ENCODE data around the gene KCNT1. TPM values are rescaled to one million over a fixed set of nuclear protein-coding genes. Genes with fewer than 3 reads are reported as not detected.

Gene KCNT1
- total RNA-seq, 2 donors from 2014 or later = 0.08 TPM; not detected in 1

DNA sequence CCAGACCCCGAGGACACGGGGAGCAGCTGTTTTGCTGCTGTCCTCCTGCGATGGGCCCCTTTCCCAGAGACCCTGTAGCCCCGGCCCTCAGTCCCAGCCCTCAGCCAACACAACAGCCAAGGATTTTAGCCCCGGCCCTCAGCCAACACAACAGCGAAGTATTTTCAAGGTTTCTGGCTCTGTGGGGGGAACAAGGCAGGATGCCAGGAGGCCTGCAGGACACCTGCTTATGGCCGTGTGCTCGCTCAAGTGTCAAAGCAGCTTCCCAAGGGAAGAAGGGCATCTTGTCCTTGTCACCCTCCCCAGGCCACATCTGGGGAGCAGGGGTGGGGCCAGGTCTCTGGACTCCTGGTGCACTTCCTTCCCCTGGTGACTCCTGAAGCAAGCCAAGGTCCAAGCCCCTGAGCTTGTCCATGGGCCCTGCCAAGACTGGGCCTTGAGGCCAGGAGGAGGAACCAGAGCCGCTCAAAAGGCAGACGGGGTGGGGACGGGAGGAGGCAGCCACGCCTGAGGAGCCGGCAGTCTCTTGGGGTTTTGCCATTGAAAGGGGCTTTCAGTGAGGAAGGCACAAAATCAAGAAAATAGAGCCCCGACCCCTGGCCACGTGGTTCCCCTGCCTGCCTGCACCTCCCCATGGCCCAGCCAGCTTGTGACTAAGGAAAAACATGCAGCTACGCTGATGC, 10.8 kb downstream of the KCNT1 start:
- no peaks in the 10 kb centered on the region for H3K36me3 ChIP-seq
- no peak overlapping the region for H3K27ac ChIP-seq
- no peak for TF ChIP-seq CTCF (IDR thresholded peaks at IDR 0.05)
- H3K4me1 ChIP-seq = no peaks in the 10 kb centered on the region
- intact Hi-C loops (cut with DNase I) = no loop called here
- no peaks in the 10 kb centered on the region for H3K9me3 ChIP-seq
- no peak overlapping the region for H3K4me3 ChIP-seq
- H3K9ac ChIP-seq (ENCODE audit: low read depth in 2 of 2, low read length in 2 of 2) = no peak overlapping the region
- no peak for DNase-seq
- peaks cover 5% of the 10 kb centered on the region for H3K27me3 ChIP-seq

GRCh38 chr9:135714242-135715055, 12.5 kb downstream of the KCNT1 start:
- no peak for DNase-seq
- TF ChIP-seq CTCF (IDR thresholded peaks at IDR 0.05) = no peak
- Histone ChIP-seq H3K4me1 (no peaks in the 10 kb centered on the region), H3K36me3 (no peaks in the 10 kb centered on the region), H3K27me3 (peaks cover 5% of the 10 kb centered on the region), H3K9me3 (no peaks in the 10 kb centered on the region), H3K4me3 (no peak overlapping the region), H3K9ac (ENCODE audit: low read depth in 2 of 2, low read length in 2 of 2) (no peak overlapping the region), H3K27ac (no peak overlapping the region)
- intact Hi-C loops (cut with DNase I) = no loop called here

GRCh38 chr9:135715056-135715595, 13.1 kb downstream of the KCNT1 start:
- no peaks in the 10 kb centered on the region for H3K36me3 ChIP-seq
- intact Hi-C loops (cut with DNase I) = no loop called here
- H3K4me1 ChIP-seq = no peaks in the 10 kb centered on the region
- no peak for DNase-seq
- no peak overlapping the region for H3K4me3 ChIP-seq
- peaks cover 5% of the 10 kb centered on the region for H3K27me3 ChIP-seq
- no peak overlapping the region for H3K9ac ChIP-seq (ENCODE audit: low read depth in 2 of 2, low read length in 2 of 2)
- no peak for TF ChIP-seq CTCF (IDR thresholded peaks at IDR 0.05)
- H3K27ac ChIP-seq = no peak overlapping the region
- no peaks in the 10 kb centered on the region for H3K9me3 ChIP-seq

DNA sequence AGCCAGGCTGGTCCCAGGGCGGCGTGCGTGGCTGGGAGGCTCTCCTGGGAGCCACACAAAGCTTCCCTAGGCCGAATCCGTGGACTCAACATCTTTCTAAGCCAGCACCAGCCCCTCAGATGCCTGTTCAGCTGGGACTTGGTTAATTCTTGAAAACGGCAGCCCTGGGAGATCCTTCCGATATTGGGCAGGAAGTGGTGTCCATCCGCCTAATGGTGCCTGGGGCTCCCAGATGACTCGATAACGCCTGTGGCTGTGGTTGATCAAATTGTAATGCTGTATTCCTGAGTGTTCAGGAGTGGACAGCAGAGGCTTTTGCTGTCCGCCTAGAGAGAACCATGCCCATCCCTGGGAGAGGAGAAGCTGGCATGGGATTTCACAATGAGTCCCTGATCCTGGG, 14.1 kb downstream of the KCNT1 start:
- Histone ChIP-seq H3K9ac (ENCODE audit: low read depth in 2 of 2, low read length in 2 of 2) (no peak overlapping the region), H3K4me3 (no peak overlapping the region), H3K9me3 (no peaks in the 10 kb centered on the region), H3K27ac (no peak overlapping the region), H3K4me1 (no peaks in the 10 kb centered on the region), H3K36me3 (no peaks in the 10 kb centered on the region), H3K27me3 (peaks cover 5% of the 10 kb centered on the region)
- intact Hi-C loops (cut with DNase I) = no loop called here
- no peak for DNase-seq
- no peak for TF ChIP-seq CTCF (IDR thresholded peaks at IDR 0.05)

DNA sequence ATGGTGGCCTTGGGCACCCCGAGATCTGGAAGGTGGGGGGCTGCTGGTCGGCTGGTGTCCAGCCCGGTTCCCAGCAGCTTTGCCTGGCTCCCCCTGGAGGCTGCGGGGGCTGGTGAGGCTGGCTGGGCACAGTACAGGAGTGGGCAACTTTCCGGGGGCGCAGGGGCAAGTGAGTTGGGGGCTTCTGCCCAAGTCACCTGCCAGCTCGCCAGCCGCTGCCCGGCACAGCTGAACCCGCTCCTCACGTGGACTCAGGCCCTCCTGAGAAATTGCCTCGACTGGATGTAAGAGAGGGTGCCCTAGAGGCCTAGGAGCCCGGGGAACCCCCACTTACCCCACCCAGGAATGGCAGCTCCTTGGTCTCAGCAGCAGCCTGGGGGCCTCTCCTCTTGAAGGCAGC, 15.4 kb downstream of the KCNT1 start:
- no peak for TF ChIP-seq CTCF (IDR thresholded peaks at IDR 0.05)
- Histone ChIP-seq H3K9me3 (no peaks in the 10 kb centered on the region), H3K4me1 (no peaks in the 10 kb centered on the region), H3K36me3 (no peaks in the 10 kb centered on the region), H3K27ac (no peak overlapping the region), H3K4me3 (no peak overlapping the region), H3K9ac (ENCODE audit: low read depth in 2 of 2, low read length in 2 of 2) (no peak overlapping the region), H3K27me3 (peaks cover 5% of the 10 kb centered on the region)
- intact Hi-C loops (cut with DNase I) = no loop called here
- no peak for DNase-seq

All from colonic mucosa (tissue), 4 donors.